GDM1 (cell line): ENCODE results near the gene BRD1.
"Not testable (repeated sequence)": the region's sequence is repeated elsewhere in the genome, so short reads cannot be mapped to it uniquely, and the experiment has no call there.

Source experiments
- DNase-seq: peaks from one replicate; lab custom pipeline; 2025; lab: John Stamatoyannopoulos, UW

BRD1 gene

DNA sequence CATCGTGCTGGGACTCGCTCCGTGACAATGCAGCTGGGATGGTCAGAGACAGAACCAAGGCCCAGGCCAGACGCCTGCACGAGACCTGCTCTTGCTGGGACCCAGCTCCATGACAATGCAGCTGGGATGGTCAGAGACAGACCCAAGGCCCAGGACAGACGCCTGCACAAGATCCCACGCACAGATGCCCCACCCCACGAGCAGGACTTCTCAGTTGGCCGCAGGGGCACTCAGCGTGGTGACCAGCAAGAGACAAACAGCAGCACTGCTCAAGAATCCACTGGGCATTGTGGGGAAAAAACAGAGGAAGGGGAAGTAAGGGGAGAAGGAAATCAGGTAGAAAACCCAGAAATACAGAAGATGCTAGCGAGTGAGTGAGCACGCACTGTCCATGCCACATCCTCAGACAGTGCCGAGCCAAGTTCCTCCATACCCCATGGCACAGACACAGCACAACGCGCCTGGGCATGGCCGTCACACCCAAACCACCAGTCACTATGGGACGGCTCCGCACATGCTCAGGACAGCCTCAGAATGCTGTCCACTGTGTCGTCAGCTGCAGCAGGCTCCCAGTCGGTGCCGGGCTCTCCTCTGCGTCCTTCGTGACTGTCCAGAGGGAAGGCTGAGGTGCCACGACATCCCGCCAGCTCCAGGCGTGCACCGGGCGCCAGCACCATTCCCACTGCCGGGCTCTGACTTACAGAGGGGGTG, 44.5 kb downstream of the BRD1 start:
- no peak for DNase-seq

- not testable (repeated sequence) for DNase-seq
Observed at GRCh38 chr22:49781886-49782285, 45.8 kb downstream of the BRD1 start.

DNA sequence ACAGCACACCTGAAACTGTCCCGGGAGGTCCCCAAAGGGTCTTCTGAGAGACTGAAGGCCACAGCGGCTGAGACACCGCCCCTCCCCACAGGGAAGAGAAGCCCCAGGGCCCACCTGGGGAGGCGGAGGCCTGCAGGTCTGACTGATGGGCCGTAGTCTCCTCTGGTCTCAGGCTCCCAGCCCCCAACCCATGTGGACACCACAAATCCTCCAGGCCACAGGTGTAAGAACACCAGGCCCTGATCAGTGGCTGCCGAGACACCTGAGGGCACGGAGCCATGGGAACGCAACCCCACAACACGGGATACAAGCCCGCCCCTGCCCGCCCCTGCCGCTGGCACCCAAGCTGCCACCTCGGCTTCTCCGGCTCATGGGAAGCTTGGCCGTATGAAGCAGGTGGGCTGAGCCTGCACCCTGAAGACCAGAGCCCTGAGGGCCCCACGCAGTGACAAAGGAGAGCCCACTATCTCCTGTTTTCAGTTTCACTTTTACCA, 46.3 kb downstream of the BRD1 start:
- DNase-seq, result no peak

DNA sequence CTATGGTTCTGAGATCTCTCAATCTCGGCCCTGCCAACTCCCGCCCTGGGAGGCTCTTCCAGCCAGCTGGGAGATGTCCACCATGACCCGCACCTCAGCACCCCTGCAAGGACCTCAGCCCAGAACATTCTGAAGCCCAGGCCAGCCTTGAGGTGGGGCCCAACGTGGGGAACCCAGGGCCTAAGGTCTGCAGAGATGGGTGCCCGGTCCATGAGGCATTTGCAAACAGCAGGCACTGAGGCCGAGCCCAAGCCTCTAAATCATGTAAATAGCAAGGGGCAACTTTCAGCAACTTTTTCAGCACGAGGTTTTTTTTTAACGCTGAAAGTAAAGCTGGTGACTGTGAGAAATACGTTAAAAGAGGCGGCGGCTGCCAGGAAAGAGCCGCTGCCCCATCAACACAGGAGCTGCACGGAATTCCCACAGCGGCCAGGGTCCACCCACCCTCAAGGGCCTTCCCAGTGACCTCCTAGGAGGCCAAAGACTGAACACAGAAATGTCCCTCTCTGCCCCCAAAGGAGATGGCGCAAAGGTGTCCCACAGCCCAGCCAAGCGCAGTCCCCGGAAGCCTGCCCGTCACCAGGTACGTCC, 46.9 kb downstream of the BRD1 start:
- no peak for DNase-seq

- DNase-seq, result no peak
Observed at GRCh38 chr22:49779853-49780697, 47.6 kb downstream of the BRD1 start.

- DNase-seq, result no peak
Observed at GRCh38 chr22:49779211-49779610, 48.5 kb downstream of the BRD1 start.

- DNase-seq, result no peak
Observed at GRCh38 chr22:49777569-49778249, 50.0 kb downstream of the BRD1 start.

GRCh38 chr22:49776891-49777290, 50.8 kb downstream of the BRD1 start:
- no peak for DNase-seq

DNA sequence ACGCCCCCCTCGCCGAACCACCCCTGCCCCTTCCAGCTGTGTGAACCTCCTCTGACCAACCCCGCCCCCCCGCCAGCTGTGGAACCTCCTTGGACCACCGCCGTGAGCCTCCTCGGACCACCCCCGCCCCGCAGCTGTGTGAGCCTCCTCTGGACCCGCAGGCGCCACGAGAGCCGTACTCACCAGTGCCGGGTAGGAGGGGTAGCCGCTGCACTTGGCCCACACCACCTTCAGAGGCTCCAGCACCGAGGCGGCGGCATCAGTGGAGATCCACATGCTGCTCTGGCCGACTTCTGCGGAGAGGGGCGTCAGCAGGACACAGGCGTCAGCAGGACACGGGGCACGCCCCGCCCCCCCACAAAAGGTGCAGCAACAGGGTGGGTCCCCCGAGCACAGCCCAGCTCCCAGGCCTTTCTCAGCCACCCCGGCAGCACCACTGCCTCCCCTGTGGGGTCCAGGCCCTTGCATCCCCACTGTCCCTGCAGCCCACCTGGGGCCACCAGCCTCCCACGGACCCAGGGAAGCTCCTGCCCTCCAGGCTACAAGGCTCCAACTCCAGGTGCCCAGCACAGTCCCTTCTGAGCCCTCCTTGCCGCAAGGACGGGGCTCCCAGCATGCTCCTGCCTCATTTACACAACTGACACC, 51.7 kb downstream of the BRD1 start:
- no peak for DNase-seq

GRCh38 chr22:49775191-49775866, 52.3 kb downstream of the BRD1 start:
- no peak for DNase-seq

DNA sequence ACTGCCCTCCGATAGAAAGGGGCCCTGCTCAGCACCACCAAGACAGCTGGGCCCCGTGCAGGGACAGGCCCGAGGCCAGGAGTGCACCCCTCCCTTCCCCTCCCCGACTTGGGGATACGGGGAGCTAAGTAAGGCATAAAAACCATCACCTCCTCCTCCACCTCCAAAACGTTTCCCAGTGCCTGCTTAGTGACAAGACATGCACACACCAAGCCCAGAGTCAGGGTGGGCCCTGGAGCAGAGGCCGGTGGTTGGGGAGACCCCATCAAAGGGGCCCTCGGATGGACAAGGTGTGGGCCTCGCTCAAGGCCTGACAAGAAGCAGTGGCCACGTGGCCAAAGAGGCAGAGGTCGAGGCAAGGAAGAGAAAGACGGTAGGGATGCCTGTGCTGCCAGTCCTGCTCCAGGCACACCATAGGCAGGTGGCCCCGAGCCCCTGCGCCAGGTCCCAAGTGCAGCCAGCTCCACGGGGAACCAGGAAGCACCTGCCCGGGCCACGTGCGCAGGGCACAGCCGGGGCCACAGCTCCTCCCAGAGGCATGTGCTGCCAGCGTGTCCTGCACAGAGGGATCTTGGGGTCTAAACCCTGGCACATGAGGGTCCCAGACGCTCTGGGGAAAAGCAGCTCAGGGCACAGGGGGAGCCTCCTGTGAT, 53.0 kb downstream of the BRD1 start:
- no peak for DNase-seq

GRCh38 chr22:49774046-49774445, 53.6 kb downstream of the BRD1 start:
- no peak for DNase-seq

DNA sequence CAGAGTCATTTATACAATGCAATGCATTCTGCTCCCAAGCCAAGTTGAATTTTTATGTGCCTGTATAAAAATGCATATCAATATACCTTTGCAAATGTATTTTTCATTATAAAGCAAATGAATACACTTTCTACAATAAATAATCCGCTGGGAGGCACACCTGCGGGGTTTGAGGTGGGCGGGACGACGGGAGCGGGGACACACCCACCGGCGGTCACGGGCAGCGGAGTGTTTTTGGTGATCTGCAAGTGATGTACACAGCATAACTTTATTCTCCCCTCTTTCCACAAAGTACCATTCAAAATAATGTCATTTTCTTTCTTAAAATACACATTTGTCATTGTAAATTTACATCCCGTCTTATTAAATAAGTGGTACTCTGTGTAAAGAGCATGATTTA, 54.1 kb downstream of the BRD1 start:
- DNase-seq, result no peak

- DNase-seq, result no peak
Observed at GRCh38 chr22:49772692-49773091, 55.0 kb downstream of the BRD1 start.

DNA sequence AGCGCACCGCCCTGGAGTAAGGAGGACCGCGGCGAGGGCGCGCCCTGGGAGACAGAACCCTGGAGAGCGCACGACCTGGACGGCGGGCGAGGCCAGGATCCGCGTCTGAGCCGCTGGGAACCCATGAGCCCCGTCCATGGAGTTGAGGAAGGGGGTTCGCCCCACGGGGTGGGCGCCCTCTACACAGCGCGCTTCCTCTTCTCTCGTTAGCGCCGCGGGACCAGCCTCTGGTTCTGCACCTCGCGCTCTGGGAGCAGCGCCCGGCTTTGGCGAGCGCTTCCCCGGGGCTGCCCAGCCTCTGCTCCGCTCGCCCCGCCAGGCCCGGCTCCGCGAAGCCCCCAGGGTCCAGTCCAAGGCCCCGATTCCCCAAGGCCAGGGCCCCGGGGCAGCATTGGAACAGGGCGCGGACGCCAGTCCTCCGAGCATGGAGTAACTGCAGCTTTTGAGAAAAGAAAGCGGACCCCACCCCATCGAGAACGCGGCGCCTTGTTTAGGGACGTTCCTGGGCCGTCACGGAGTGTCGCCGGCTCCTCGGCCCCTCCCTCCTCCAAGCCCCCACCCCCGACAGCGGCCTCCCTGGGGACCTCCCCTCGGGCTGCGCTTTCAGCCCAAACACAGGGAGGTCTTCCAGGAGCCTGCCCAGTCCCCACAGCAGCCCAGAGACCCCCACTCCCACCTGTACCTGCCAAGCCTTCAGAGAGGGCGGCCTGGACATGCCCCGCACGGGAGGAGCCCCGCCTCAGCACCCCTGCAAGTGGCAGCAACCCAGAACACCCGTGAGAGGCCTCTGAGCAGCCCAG, 56.2 kb downstream of the BRD1 start:
- DNase-seq, result no peak

GRCh38 chr22:49770547-49771265, 57.0 kb downstream of the BRD1 start:
- DNase-seq, result no peak

GRCh38 chr22:49769691-49770546, 57.8 kb downstream of the BRD1 start:
- no peak for DNase-seq
